ENCODE measurements around the gene ACTN4. TPM values are rescaled to one million over a fixed set of nuclear protein-coding genes. Genes with fewer than 3 reads are reported as not detected.

The ACTN4 gene
- total and polyA plus RNA-seq, 2 donors (not counting 3 experiments of a cell fraction or from before 2014, with no cell fraction given) = 313 to 748 TPM

- TF ChIP-seq POLR2AphosphoS5 (IDR thresholded peaks at IDR 0.05; ENCODE audit: insufficient read depth, low read depth, low read length) = no peak
- TF ChIP-seq EZH2 (IDR thresholded peaks at IDR 0.05; ENCODE audit: borderline replicate concordance, low read depth, low read length, severe bottlenecking) = no peak
- TF ChIP-seq GATA2 (IDR thresholded peaks at IDR 0.05; ENCODE audit: insufficient read depth, insufficient read length, low read depth, low read length) = no peak
- TF ChIP-seq JUN (IDR thresholded peaks at IDR 0.05; ENCODE audit: borderline replicate concordance, insufficient read depth, insufficient read length, low read depth) = no peak
- TF ChIP-seq MYC (IDR thresholded peaks at IDR 0.05; ENCODE audit: low read depth, low read length) = no peak
- no peak for TF ChIP-seq MAX (IDR thresholded peaks at IDR 0.05; ENCODE audit: insufficient read depth, insufficient read length)
- no peak for TF ChIP-seq CTCF (IDR thresholded peaks at IDR 0.05; ENCODE audit: extremely low read depth in 1 of 2, insufficient read depth in 1 of 2, low read depth in 1 of 2, low read length in 2 of 2)
- no peak for TF ChIP-seq POLR2A (IDR thresholded peaks at IDR 0.05; ENCODE audit: low read depth, low read length)
- no peak for TF ChIP-seq FOS (IDR thresholded peaks at IDR 0.05; ENCODE audit: borderline replicate concordance, insufficient read depth, low read length)
- FAIRE-seq = no peak
- no peaks in the 10 kb centered on the region for H3K79me2 ChIP-seq (ENCODE audit: control insufficient read depth, insufficient read depth, low read length)
- no peaks in the 10 kb centered on the region for H4K20me1 ChIP-seq (replicated peaks; ENCODE audit: control insufficient read depth, extremely low read depth, insufficient read depth, low read length)
- no peaks in the 10 kb centered on the region for H3K27me3 ChIP-seq (ENCODE audit: control insufficient read depth in 2 of 2, insufficient read depth in 2 of 2, low read length in 2 of 2)
- CTCF ChIA-PET = interaction anchor here (1.0 kb wide), 1 partner anchor 237 kb away, joined by 3 read pairs; the partner anchor contains the start of gene FAM98C
- no peaks in the 10 kb centered on the region for H3K9me1 ChIP-seq (replicated peaks; ENCODE audit: control insufficient read depth, extremely low read depth, insufficient read depth, low read length)
- H3K27ac ChIP-seq (ENCODE audit: insufficient read depth, low read depth, low read length) = no peak overlapping the region
- dilution Hi-C loops (cut with MboI; ENCODE audit: extremely low pct_ligation_motif_present, low sequenced_read_pairs) (no loop called here), intact Hi-C loops (cut with micrococcal nuclease) (loop anchor here (10.0 kb wide), 2 partner anchors 215 to 405 kb away; no protein-coding TSS in a partner anchor)
- H3K4me1 ChIP-seq (ENCODE audit: control insufficient read depth, extremely low read depth, insufficient read depth, low read length) = peaks cover 5% of the 10 kb centered on the region
- H3K9ac ChIP-seq (replicated peaks; ENCODE audit: extremely low read depth, insufficient read depth, low read length) = no peak overlapping the region
- POLR2A ChIA-PET = interaction anchor here (0.7 kb wide), 1 partner anchor 15 kb away, joined by 4 read pairs; no protein-coding TSS in a partner anchor
- H3K9me3 ChIP-seq (replicated peaks; ENCODE audit: control insufficient read depth, insufficient read depth, low read length) = no peaks in the 10 kb centered on the region
- peaks cover 6 to 9% of the 10 kb centered on the region in 2 experiments for H3K36me3 ChIP-seq (ENCODE audit: control insufficient read depth in 2 of 2, extremely low read depth in 1 of 2, insufficient read depth in 2 of 2, low read length in 2 of 2)
- no peak overlapping the region for H2AFZ ChIP-seq (ENCODE audit: low read depth, low read length)
- no peak for DNase-seq (ENCODE audit: low read depth, low spot score)
- H3K4me3 ChIP-seq (replicated peaks in 1 of 3; ENCODE audit: insufficient read depth in 1 of 3, low read depth in 1 of 3, low read length in 3 of 3) = no peak overlapping the region
- no TSS peak for BruUV-seq (replicated peaks)
- H3K4me2 ChIP-seq (ENCODE audit: insufficient read depth, low read length) = no peak overlapping the region
These were observed 7.8 kb upstream of the ACTN4 start for GRCh38 chr19:38639679-38640078.
